K562 (cell line): ENCODE measurements around the gene GPR35. TPM values are rescaled to one million over a fixed set of nuclear protein-coding genes. Genes with fewer than 3 reads are reported as not detected.
A peak's percentile ranks its signal among the peaks of the same experiment; 100 is the strongest.

Experiments
- ATAC-seq: fragments of 200-7000 bp; cut with Tn5 transposase; 3 replicates; pipeline ENCODE4 v1.9.1; 2020; ENCODE audit warnings: moderate library complexity
- BruUV-seq: library from RNA; stranded (reverse); fragments of 400-500 nt; replicated peaks from 2 replicates; lab custom pipeline; 2021; lab: Mats Ljungman, UMichigan
- CTCF ChIA-PET: fragments of 300-600 bp; formaldehyde crosslinking; extraction: SDS; loops from one replicate; lab custom pipeline; 2021; ENCODE audit warnings: low intra/inter-chr PET ratio; lab: Yijun Ruan, JAX
- POLR2A ChIA-PET: fragments of 300-600, 350-650 bp; sonication (Branson Sonifier 250); formaldehyde crosslinking; extraction: SDS; loops from one replicate; lab custom pipeline; 2021; ENCODE audit warnings: antibody characterized with exemption, inconsistent platforms; lab: Yijun Ruan, JAX
- DNase-seq, 4 experiments: peaks; one replicate each; pipeline versions ENCODE4 v3.0.0 to v3.0.0-alpha.2; 2011 to 2018; ENCODE audit warnings: low spot score in 3 of 4, mixed read lengths in 3 of 4; ENCODE audit errors: extremely low read depth in 1 of 4
- FAIRE-seq: peaks from 2 replicates; lab custom pipeline; 2011; peaks lifted over from hg19 to GRCh38; lab: Jason Lieb, UNC
- H2AFZ ChIP-seq: 2 replicates; pipeline ENCODE4 v1.6.0; 2011; ENCODE audit warnings: low read depth, low read length, control low read depth, inconsistent platforms
- H3K27ac ChIP-seq: fragments of 200-600 bp; 3 replicates; pipeline ENCODE4 v1.8.0; 2011; ENCODE audit warnings: low read depth, mild to moderate bottlenecking, control low read depth, inconsistent platforms, low read length, moderate library complexity, mixed read lengths; ENCODE audit errors: extremely low read depth
- H3K27me3 ChIP-seq, 2 experiments: fragments of 300-600 bp in 1 of 2; 2 replicates in 1 of 2; 3 replicates in 1 of 2; pipeline versions ENCODE4 v1.6.0 to v1.8.0; 2011; ENCODE audit warnings: inconsistent platforms in 2 of 2, low read length in 2 of 2, mild to moderate bottlenecking in 1 of 2, mixed read lengths in 1 of 2, moderate library complexity in 1 of 2; ENCODE audit not compliant: control insufficient read depth in 2 of 2, insufficient read depth in 2 of 2
- H3K36me3 ChIP-seq: fragments of 300-600 bp; 3 replicates; pipeline ENCODE4 v1.8.0; 2011; ENCODE audit warnings: mild to moderate bottlenecking, low read length, inconsistent platforms; ENCODE audit not compliant: control insufficient read depth, insufficient read depth
- H3K4me1 ChIP-seq, 2 experiments: fragments of 200-600 bp in 1 of 2; replicated peaks in 1 of 2; 2 replicates in 1 of 2; 3 replicates in 1 of 2; pipeline versions ENCODE4 v1.5.1 to v1.8.0; 2011; ENCODE audit warnings: inconsistent platforms in 2 of 2, low read length in 2 of 2, mild to moderate bottlenecking in 1 of 2, mixed read lengths in 1 of 2, moderate library complexity in 1 of 2; ENCODE audit not compliant: control insufficient read depth in 2 of 2, insufficient read depth in 2 of 2
- H3K4me2 ChIP-seq: 2 replicates; pipeline ENCODE4 v1.6.1; 2011; ENCODE audit warnings: low read length, control low read depth, inconsistent platforms, mixed read lengths; ENCODE audit not compliant: insufficient read depth
- H3K4me3 ChIP-seq: fragments of 200-600 bp; sonication (generic), shearing (Covaris generic); 2 replicates; pipeline ENCODE4 v1.5.1; 2016; ENCODE audit warnings: control low read depth, inconsistent platforms
- H3K79me2 ChIP-seq: fragments of 200-600 bp; 3 replicates; pipeline ENCODE4 v1.8.0; 2011; ENCODE audit warnings: low read length, inconsistent platforms; ENCODE audit not compliant: control insufficient read depth, insufficient read depth
- H3K9ac ChIP-seq, 2 experiments: 2 replicates each; pipeline versions ENCODE4 v1.6.0 to v1.6.1; 2011; ENCODE audit warnings: low read depth in 2 of 2, low read length in 2 of 2, control low read depth in 1 of 2, inconsistent platforms in 1 of 2, mild to moderate bottlenecking in 1 of 2, mixed read lengths in 1 of 2; ENCODE audit not compliant: insufficient read depth in 1 of 2
- H3K9me1 ChIP-seq: one replicate; pipeline ENCODE4 v1.6.0; 2011; ENCODE audit warnings: inconsistent platforms, mild to moderate bottlenecking, low read length, moderate library complexity; ENCODE audit not compliant: control insufficient read depth, insufficient read depth
- H3K9me3 ChIP-seq: replicated peaks from 2 replicates; pipeline ENCODE4 v1.5.1; 2011; ENCODE audit warnings: low read depth, low read length, inconsistent platforms; ENCODE audit not compliant: control insufficient read depth, insufficient read depth
- H4K20me1 ChIP-seq: replicated peaks from 2 replicates; pipeline ENCODE4 v1.6.1; 2011; ENCODE audit warnings: low read length, inconsistent platforms, mixed read lengths; ENCODE audit not compliant: control insufficient read depth, insufficient read depth
- IFI16 ChIP-seq: fragments of 250-450 bp; sonication (Bioruptor Pico); IDR thresholded peaks from 2 replicates; pipeline ENCODE4 v2.1.2; 2022; ENCODE audit warnings: mild to moderate bottlenecking, inconsistent platforms
- PHB ChIP-seq: fragments of 250-450 bp; sonication (Bioruptor Pico); IDR thresholded peaks from 2 replicates; pipeline ENCODE4 v1.5.0; 2021
- RAD21 ChIP-seq, 2 experiments: fragments of 250-450 bp in 1 of 2; fragments of 450-650 bp in 1 of 2; sonication (Bioruptor Pico) in 1 of 2; formaldehyde crosslinking in 1 of 2; IDR thresholded peaks in 1 of 2; conservative IDR thresholded peaks in 1 of 2; 2 replicates each; pipeline versions ENCODE4 v1.4.0 to v1.8.0; 2020 to 2022; ENCODE audit warnings: mild to moderate bottlenecking in 2 of 2, moderate library complexity in 1 of 2
- RB1 ChIP-seq: fragments of 450-650 bp; IDR thresholded peaks from 2 replicates; pipeline ENCODE4 v1.6.1; 2017; ENCODE audit warnings: low read depth, mild to moderate bottlenecking
- RUNX1 ChIP-seq: sonication (generic); IDR thresholded peaks from 2 replicates; pipeline ENCODE4 v1.6.1; 2016; ENCODE audit warnings: antibody characterized with exemption, low read depth
- WGBS: fragments of 100-300 bp; shearing (Covaris generic); methylation state at CpG from one replicate; pipeline ENCODE4 v1.1.6; 2016; ENCODE audit warnings: low coverage, mixed read lengths; ENCODE audit not compliant: insufficient coverage; ENCODE audit errors: missing lambda C conversion rate; 5-methylcytosine and 5-hydroxymethylcytosine counted together
- in situ Hi-C: fragments of 300-500 bp; cut with MboI; formaldehyde crosslinking; loops from 4 replicates; pipeline ENCODE4 v1.15.0; 2018; ENCODE audit warnings: inconsistent platforms, mixed read lengths
- intact Hi-C: fragments of 100-400 bp; cut with micrococcal nuclease; formaldehyde crosslinking; loops from 2 replicates; pipeline ENCODE4 v1.14.2; 2022
- polyA plus RNA-seq, 8 experiments: library from polyadenylated mRNA; depleted of rRNA in 4 of 8; stranded (reverse) in 5 of 8; unstranded in 3 of 8; fragments of >200 nt; fragmentation: Nextera tagmentation in 2 of 8; fragmentation: Illumina TruSeq in 1 of 8; extraction: Ambion mirVana in 2 of 8; extraction: Trizol in 1 of 8; gene quantifications; 2 replicates each; pipeline versions ENCODE4 v1.2.1 to v1.2.3, GENCODE V29; 2011 to 2014; ENCODE audit warnings: inconsistent platforms in 1 of 8, missing spikeins in 1 of 8
- total RNA-seq, 7 experiments: library from RNA; depleted of rRNA in 6 of 7; stranded (reverse); fragments of >200 nt in 6 of 7; fragmentation: Illumina TruSeq in 2 of 7; extraction: Trizol in 2 of 7; gene quantifications; 2 replicates each; pipeline versions ENCODE4 v1.2.1 to v1.2.3, GENCODE V29; 2011 to 2021; ENCODE audit warnings: low replicate concordance in 1 of 7
- TF ChIP-seq, protein P1 (sequence below), 3 experiments: IDR thresholded peaks in 2 of 3; conservative IDR thresholded peaks in 1 of 3; 2 replicates each; pipeline ENCODE4 v1.5.1; 2011 to 2012; ENCODE audit warnings: low read length in 3 of 3, mild to moderate bottlenecking in 3 of 3, control low read depth in 2 of 3, improper control_type of control experiment in 1 of 3, inconsistent platforms in 1 of 3, low read depth in 1 of 3, mixed read lengths in 1 of 3, moderate library complexity in 1 of 3; ENCODE audit not compliant: insufficient read depth in 2 of 3
- TF ChIP-seq, protein P2 (sequence below): fragments of 250-450 bp; sonication (Bioruptor Pico); IDR thresholded peaks from 2 replicates; pipeline ENCODE4 v1.5.0; 2021
- TF ChIP-seq, protein P3 (sequence below): fragments of 200-800 bp; sonication (Bioruptor generic); IDR thresholded peaks from 2 replicates; pipeline ENCODE4 v1.6.1; 2017; ENCODE audit warnings: missing genetic modification characterization, missing compliant biosample characterization

Gene GPR35
- total and polyA plus RNA-seq, 9 of the 15 experiments (the other 6 are each of a cell fraction or from before 2014, with no cell fraction given): 0.04 to 0.50 (median 0.29) TPM; not detected in 3

DNA sequence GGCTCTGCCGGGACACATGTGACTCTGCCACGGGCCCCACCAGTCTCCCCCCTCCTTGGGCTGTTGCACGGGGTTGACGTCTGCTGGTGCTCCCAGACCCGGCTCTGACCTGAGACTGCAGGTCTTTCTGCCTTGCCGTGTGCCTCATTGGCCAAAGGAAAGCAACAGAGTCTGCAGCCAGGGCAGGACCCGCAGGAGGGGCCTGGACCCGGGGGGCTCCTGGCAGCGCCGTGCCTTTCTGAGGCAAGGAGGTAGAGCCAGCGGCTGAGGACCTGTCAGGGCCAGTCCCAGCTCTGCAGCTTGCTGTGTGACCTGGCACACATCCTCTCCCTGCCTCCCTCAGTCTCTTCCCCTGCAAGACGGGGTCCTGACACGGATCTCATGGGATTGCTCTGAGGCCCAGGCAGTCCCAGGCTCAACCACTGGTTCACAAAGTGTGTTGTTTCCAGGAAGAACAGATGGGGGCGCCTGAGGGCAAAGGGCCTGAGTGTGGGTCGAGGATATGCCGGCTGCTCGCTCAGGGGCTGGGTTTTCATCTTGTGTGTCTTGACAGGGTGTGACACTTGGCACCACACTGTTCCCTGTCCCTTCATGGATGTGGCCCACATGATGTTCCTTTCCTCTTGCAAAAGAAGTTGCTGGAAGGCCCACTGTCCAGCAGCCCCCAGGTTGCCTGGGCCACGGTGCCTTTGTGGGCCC lies 29.8 kb upstream of the GPR35 start:
- DNase-seq: peak; percentile 49 to 55 (median 52)
- POLR2A ChIA-PET: interaction anchor here (0.6 kb wide), 1 partner anchor 232 kb away, joined by 3 read pairs; no protein-coding TSS in a partner anchor
- intact Hi-C loops: no loop called here
- Histone ChIP-seq H2AFZ (no peak overlapping the region), H3K4me1 (peaks cover 0 to 31% of the 10 kb centered on the region in 2 experiments; a peak in 2 of 5 replicates), H3K9me1 (no peaks in the 10 kb centered on the region), H3K4me2 (no peak overlapping the region), H3K9me3 (no peaks in the 10 kb centered on the region), H4K20me1 (no peaks in the 10 kb centered on the region), H3K79me2 (no peaks in the 10 kb centered on the region), H3K27ac (no peak overlapping the region), H3K4me3 (no peak overlapping the region), H3K9ac (peak overlapping the region in 1 of 2 experiments; percentile 52; a peak in 1 of 4 replicates), H3K36me3 (peaks cover 20% of the 10 kb centered on the region; the same call in 1 of the 3 replicates), H3K27me3 (no peaks in the 10 kb centered on the region)
- peak; percentile 94 for ATAC-seq
- FAIRE-seq: peak; percentile 49
- WGBS: 62% methylated on average over 13 of the region's 18 CpGs
- BruUV-seq: no TSS peak
- CTCF ChIA-PET: interaction anchor here (1.0 kb wide), 1 partner anchor 82 kb away, joined by 3 read pairs; no protein-coding TSS in a partner anchor
- in situ Hi-C loops: no loop called here
- TF ChIP-seq, protein P1, sequence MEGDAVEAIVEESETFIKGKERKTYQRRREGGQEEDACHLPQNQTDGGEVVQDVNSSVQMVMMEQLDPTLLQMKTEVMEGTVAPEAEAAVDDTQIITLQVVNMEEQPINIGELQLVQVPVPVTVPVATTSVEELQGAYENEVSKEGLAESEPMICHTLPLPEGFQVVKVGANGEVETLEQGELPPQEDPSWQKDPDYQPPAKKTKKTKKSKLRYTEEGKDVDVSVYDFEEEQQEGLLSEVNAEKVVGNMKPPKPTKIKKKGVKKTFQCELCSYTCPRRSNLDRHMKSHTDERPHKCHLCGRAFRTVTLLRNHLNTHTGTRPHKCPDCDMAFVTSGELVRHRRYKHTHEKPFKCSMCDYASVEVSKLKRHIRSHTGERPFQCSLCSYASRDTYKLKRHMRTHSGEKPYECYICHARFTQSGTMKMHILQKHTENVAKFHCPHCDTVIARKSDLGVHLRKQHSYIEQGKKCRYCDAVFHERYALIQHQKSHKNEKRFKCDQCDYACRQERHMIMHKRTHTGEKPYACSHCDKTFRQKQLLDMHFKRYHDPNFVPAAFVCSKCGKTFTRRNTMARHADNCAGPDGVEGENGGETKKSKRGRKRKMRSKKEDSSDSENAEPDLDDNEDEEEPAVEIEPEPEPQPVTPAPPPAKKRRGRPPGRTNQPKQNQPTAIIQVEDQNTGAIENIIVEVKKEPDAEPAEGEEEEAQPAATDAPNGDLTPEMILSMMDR (IDR thresholded peaks at IDR 0.05 in 2 of 3, conservative IDR thresholded peaks at IDR 0.05 in 1 of 3; ENCODE audit: insufficient read depth in 2 of 3, low read depth in 1 of 3, low read length in 3 of 3): peak; percentile 60 to 67 (median 63)
- TF ChIP-seq RB1: no peak
- no peak for TF ChIP-seq PHB
- TF ChIP-seq RUNX1: no peak
- TF ChIP-seq, protein P2, sequence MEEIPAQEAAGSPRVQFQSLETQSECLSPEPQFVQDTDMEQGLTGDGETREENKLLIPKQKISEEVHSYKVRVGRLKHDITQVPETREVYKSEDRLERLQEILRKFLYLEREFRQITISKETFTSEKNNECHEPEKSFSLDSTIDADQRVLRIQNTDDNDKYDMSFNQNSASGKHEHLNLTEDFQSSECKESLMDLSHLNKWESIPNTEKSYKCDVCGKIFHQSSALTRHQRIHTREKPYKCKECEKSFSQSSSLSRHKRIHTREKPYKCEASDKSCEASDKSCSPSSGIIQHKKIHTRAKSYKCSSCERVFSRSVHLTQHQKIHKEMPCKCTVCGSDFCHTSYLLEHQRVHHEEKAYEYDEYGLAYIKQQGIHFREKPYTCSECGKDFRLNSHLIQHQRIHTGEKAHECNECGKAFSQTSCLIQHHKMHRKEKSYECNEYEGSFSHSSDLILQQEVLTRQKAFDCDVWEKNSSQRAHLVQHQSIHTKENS (CRISPR knock-in tag): no peak
- TF ChIP-seq IFI16 (CRISPR knock-in tag): no peak
- TF ChIP-seq, protein P3, sequence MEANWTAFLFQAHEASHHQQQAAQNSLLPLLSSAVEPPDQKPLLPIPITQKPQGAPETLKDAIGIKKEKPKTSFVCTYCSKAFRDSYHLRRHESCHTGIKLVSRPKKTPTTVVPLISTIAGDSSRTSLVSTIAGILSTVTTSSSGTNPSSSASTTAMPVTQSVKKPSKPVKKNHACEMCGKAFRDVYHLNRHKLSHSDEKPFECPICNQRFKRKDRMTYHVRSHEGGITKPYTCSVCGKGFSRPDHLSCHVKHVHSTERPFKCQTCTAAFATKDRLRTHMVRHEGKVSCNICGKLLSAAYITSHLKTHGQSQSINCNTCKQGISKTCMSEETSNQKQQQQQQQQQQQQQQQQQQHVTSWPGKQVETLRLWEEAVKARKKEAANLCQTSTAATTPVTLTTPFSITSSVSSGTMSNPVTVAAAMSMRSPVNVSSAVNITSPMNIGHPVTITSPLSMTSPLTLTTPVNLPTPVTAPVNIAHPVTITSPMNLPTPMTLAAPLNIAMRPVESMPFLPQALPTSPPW (CRISPR knock-in tag): no peak
- peak; percentile 18 to 60; a peak in 3 of 4 replicates for TF ChIP-seq RAD21 (CRISPR knock-in tag; conservative IDR thresholded peaks at IDR 0.05 in 1 of 2, IDR thresholded peaks at IDR 0.05 in 1 of 2)
